Naive B cell (primary cell): ENCODE results near the gene NPPA. TPM values are rescaled to one million over a fixed set of nuclear protein-coding genes. Genes with fewer than 3 reads are reported as not detected.

Experiments
- polyA plus RNA-seq, 6 donors: library from polyadenylated mRNA; unstranded; fragments of 300-500 nt; fragmentation: Illumina TruSeq; gene quantifications; one replicate each; pipeline ENCODE4 v1.2.3, GENCODE V29; 2021; ENCODE audit warnings: low read depth in 6 of 6

NPPA gene
- polyA plus RNA-seq, 6 donors from 2014 or later = not detected

Other genes with a start within 250 kb of the NPPA start
- gene FBXO2, start 193.4 kb downstream of the NPPA start, polyA plus RNA-seq = 1 to 10 TPM; 5.8 to 10.0 (median 6.6) TPM
- 10 to 100 TPM in 4 of 6 donors, 1 to 10 TPM in 2; 7.0 to 15.2 (median 11.2) TPM for gene FBXO44, start 192.9 kb downstream of the NPPA start, polyA plus RNA-seq
- 10 to 100 TPM; 14.1 to 28.6 (median 17.8) TPM for gene FBXO6, start 183.6 kb downstream of the NPPA start, polyA plus RNA-seq
- 10 to 100 TPM; 43.6 to 75.4 (median 56.2) TPM for gene MAD2L2, start 166.6 kb downstream of the NPPA start, polyA plus RNA-seq
- under 1 TPM in 5 of 6 donors, not detected in 1; 0.04 to 0.09 (median 0.09) TPM for gene DRAXIN, start 156.1 kb downstream of the NPPA start, polyA plus RNA-seq
- gene AGTRAP, start 111.6 kb downstream of the NPPA start, polyA plus RNA-seq = 10 to 100 TPM; 37.7 to 51.6 (median 46.5) TPM
- 1 to 10 TPM in 1 of 6 donors, not detected in 5; 2.9 TPM for gene C1orf167, start 85.6 kb downstream of the NPPA start, polyA plus RNA-seq
- gene MTHFR, start 41.8 kb downstream of the NPPA start, polyA plus RNA-seq = 10 to 100 TPM in 5 of 6 donors, 1 to 10 TPM in 1; 8.8 to 26.8 (median 18.9) TPM
- 10 to 100 TPM in 2 of 6 donors, 1 to 10 TPM in 4; 1.9 to 19.0 (median 9.1) TPM for gene CLCN6, start 41.6 kb downstream of the NPPA start, polyA plus RNA-seq
- not detected for gene NPPB, start 11.2 kb upstream of the NPPA start, polyA plus RNA-seq
- gene KIAA2013, start 78.6 kb upstream of the NPPA start, polyA plus RNA-seq = 10 to 100 TPM; 36.9 to 70.6 (median 62.5) TPM
- 10 to 100 TPM in 1 of 6 donors, 1 to 10 TPM in 5; 4.9 to 10.4 (median 6.6) TPM for gene PLOD1, start 86.9 kb upstream of the NPPA start, polyA plus RNA-seq
- gene MFN2, start 132.7 kb upstream of the NPPA start, polyA plus RNA-seq = 10 to 100 TPM; 27.5 to 39.9 (median 35.9) TPM
- gene MIIP, start 171.7 kb upstream of the NPPA start, polyA plus RNA-seq = 10 to 100 TPM; 28.9 to 41.4 (median 31.6) TPM
- not detected for gene TNFRSF8, start 215.5 kb upstream of the NPPA start, polyA plus RNA-seq